Airway epithelial cell (primary cell): ENCODE results near the gene ASB15. TPM values are rescaled to one million over a fixed set of nuclear protein-coding genes. Genes with fewer than 3 reads are reported as not detected.

Experiments
- total RNA-seq: library from RNA; depleted of rRNA; stranded (reverse); fragments of >200 nt; gene quantifications from 2 replicates; pipeline ENCODE4 v1.2.3, GENCODE V29; 2015

The ASB15 gene
- total RNA-seq = not detected in 2 replicates

DNA sequence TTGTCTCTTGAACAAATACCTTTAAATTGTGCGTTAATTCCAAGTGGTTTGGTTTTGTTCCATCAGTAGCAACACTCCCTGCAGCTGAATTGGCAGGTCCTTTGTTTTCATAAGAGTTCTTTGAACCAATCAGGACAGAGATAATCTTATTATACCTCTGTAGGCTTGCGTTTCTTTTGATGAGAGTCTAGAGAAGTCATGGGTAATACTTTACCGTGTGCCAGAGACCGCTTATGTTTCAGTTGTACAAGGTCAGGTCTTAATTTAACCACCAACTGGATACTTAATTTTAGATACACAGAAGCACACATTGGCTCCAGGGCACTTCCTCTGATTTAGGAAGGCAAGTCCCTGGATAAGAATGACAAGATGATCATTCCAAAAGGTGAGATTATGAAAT lies at the start of gene ASB15:
Gene ASB15, plus strand, starts transcription at position 292 of the 400 bp plus-strand sequence. CDS start 12,682 bp downstream, outside the sequence.

DNA sequence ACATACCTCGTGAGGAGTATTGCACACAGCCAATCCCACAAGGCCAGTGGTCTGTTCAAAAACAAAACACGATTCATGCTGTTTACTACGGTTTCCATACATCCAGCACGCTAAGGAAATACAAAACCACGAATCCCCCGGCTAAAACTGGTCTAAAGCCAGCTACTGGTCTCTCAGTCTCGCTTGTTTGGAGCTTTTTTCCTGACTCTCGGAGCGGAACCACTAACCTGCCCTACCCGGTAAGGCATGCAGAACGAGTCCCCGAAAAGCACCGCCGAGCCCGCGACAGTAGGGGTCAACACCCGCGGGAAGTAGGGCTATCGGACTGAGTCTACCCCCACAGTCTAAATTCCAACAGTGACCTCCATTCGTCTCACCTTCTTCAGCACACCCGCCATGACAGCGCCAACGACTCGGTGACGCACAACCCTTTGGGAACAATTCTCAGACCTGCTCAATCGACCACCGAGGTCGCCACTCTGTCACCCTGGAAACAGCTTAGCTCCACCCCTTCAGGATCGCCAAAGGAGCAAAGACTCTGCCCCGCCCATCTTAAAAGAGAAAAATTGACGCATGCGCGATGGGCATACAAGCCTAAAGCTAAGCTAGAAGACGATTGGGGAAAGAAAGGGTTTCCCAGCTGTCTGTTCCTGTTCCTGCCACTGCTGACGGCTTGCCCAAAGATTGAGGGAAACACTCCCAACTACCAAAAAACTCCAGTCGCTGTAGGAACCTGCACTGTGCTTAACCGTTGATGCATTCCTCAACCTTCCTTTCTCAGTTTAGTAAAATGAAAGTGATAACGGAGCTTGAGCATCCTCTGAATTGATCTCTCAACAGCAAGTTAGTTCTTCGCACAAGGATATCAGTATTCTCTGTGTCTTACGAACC lies 44.0 kb upstream of the ASB15 start, which contains the start of gene NDUFA5:
Gene NDUFA5, minus strand, starts transcription at position 421 of the 891 bp plus-strand sequence. Its CDS starts 23 bp downstream, at position 398.

DNA sequence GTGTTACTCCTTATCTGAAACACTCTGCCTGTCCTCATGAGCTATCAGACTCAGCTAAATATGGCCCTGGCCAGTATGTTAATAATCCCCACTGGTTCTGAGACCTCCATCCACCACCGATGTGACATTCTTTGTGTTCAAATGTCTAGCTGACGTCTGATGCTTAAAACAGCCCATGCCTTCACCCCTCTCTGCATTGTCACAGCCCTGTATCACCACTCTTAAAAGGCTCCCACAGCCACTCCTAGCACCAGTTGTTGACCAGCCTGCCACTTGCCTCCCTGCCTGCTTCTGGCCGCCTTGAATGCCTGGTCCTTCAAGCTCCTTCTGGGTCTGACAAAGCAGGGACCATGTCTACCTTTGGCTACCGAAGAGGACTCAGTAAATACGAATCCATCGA lies 54.0 kb downstream of the ASB15 start, which contains the start of gene LMOD2:
Gene LMOD2, plus strand, starts transcription at position 253 of the 400 bp plus-strand sequence. Its CDS starts 98 bp downstream, at position 351.

Other genes with a start within 250 kb of the ASB15 start
- gene IQUB, start 67.2 kb upstream of the ASB15 start, total RNA-seq = 0.19 and 0.21 TPM in 2 replicates
- 22.2 and 34.1 TPM in 2 replicates for gene NDUFA5, start 44.0 kb upstream of the ASB15 start, total RNA-seq
- not detected in 2 replicates for gene LMOD2, start 54.0 kb downstream of the ASB15 start, total RNA-seq
- gene WASL, start 147.2 kb downstream of the ASB15 start, total RNA-seq = 12.8 and 21.0 TPM in 2 replicates
- 0.21 and 0.23 TPM in 2 replicates for gene HYAL4, start 243.3 kb downstream of the ASB15 start, total RNA-seq